ENCODE measurements around the gene SDSL.

The SDSL gene

DNA sequence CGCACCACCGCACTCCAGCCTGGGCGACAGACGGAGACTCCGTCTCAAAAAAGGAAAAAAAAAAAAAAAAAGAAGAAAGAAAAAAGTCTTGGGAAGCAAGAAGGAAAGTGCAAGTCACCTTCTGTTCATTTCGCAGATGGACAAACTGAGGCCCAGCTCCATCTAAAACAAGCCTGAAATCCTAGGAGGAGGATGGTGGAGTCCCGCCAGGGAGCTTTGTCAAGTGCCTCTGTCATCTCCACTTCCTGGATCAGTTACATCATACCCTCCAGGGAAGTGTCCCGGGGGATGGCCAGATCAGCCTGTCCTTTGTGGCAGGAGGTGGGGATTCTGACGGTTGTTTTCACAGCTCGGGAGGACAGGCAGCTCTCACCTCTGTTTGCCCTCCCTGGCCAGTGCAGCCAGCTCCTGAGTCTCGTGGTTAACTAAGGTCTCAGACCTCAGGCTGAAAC is 8.7 kb upstream of the SDSL start:
- TF ChIP-seq CTCF (conservative IDR thresholded peaks at IDR 0.05; ENCODE audit: low read depth, low read length): no peak
- no peak for DNase-seq (ENCODE audit: low read depth)
- H3K4me3 ChIP-seq (ENCODE audit: low read length): no peak overlapping the region

DNA sequence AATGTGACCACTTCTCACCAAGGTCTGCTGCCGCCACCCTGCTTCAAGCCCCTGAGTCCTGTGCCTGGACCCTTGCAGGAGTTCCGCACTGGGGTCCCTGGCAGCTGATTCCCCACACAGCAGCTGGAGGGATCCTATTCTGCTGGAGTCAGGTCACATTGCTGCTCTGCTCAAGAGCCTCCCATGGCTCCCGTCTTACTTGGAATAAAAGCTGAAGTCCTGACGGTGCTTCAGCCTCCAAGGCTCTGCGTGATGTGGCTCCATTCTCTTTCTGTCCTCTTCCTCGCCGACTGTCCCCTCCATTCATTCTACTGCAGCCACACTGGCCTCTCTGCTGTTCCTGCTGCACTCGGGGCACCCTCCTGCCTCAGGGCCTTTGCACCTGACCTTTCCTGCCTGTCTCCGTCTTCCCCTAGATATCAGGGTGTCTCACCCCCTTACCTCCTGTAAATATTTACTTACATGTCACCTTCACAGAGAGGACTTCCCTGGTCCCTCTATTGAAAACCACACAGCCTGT is 7.6 kb upstream of the SDSL start:
- TF ChIP-seq CTCF (conservative IDR thresholded peaks at IDR 0.05; ENCODE audit: low read depth, low read length): no peak
- H3K4me3 ChIP-seq (ENCODE audit: low read length): no peak overlapping the region
- DNase-seq (ENCODE audit: low read depth): no peak

DNA sequence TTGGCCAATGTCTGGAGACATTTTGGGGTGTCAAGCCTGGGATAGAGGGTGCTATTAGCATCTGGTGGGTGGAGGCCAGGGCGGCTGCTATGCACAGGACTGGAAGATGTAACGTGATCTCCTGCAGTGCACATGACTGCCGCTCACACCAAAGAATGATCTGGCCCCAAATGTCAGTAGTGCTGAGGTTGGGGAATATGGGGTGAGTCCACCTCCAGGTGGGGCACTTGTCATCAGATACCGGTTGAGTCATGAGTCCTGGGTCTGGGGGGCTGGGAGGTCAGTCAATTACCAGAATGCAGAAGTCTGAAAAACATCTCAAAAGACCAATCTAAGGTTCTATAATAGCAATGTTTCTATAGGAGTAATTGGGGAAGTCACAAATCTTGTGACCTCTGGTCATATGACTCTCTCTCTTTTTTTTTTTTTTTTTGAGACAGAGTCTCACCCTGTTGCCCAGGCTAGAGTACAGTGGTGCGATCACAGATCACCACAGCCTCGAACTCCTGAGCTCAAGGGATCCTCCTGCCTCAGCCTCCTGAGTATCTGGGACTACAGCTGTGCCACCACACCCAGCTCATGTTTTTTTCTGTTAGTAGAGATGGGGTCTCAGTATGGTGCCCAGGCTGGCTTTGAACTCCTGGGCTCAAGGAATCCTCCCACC is 6.0 kb upstream of the SDSL start:
- no peak overlapping the region for H3K4me3 ChIP-seq (ENCODE audit: low read length)
- TF ChIP-seq CTCF (conservative IDR thresholded peaks at IDR 0.05; ENCODE audit: low read depth, low read length): no peak
- DNase-seq (ENCODE audit: low read depth): no peak

DNA sequence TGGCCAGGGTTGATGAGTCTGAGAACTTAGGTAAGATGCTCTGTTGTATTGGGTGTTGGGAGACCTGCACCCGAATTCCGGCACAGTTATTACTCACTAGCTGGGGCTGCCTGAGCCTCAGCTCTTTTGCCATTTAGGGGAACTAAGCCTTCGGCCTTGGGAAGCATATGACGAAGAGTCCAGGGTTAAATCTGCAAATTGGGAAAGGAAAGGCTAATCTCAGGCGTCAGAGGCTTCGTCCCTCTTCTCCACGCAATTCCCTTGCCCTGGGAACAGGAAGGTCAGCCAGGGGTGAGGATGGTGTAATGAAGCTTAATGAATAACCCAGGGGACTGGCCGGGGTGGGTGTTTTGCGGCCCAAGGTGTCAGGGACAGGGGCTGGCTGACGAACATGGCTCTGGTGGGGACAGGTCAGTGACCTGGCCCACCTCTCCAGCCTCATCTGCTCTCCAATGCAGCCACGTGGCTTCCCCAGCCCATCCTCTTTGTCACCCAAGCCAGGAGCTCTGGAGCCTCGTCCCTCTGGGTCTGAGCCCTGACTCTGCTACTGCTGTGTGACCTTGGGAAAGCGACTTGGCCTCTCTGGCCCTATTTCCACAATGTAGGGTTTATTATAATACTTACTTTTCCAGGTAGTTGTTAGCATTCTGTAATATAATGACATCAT is 3.8 kb upstream of the SDSL start:
- H3K4me3 ChIP-seq (ENCODE audit: low read length): no peak overlapping the region
- DNase-seq (ENCODE audit: low read depth): peak; percentile 24
- TF ChIP-seq CTCF (conservative IDR thresholded peaks at IDR 0.05; ENCODE audit: low read depth, low read length): no peak

DNA sequence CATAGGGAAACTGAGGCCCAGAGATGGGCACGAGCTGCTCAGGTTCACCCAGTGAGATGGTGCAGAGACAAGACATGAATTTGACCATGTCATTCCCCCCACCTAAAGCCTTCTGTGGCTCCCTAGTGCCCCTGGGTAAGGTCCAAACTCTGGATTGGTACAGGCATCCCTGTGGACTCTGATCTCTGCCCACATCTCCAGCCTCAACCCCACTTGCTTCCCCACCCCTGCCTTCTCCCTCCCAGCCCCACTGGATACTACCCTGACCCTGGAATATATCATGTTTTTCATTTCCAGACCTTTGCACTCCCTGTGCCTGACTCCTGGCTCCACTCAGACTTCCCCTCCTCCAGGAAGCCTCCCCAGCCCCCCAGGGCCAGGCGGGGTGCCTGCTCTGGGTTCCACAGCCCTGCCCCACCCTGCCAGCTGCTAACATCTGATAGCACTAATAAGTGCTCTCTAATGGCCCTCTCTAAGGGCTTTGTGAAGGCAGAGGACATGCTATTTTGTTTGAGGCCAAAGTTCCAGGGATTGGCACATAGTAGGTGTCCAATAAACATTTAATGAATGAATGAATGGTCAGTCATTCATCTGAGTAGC is 1.1 kb upstream of the SDSL start:
- DNase-seq (ENCODE audit: low read depth): no peak
- TF ChIP-seq CTCF (conservative IDR thresholded peaks at IDR 0.05; ENCODE audit: low read depth, low read length): no peak
- no peak overlapping the region for H3K4me3 ChIP-seq (ENCODE audit: low read length)

- DNase-seq (ENCODE audit: low read depth): no peak
Measured at GRCh38 chr12:113422886-113423669, 898 bp downstream of the SDSL start.

More at GRCh38 chr12:113422886-113423669, 898 bp downstream of the SDSL start:
- no peak for TF ChIP-seq CTCF (conservative IDR thresholded peaks at IDR 0.05; ENCODE audit: low read depth, low read length)
- H3K4me3 ChIP-seq (ENCODE audit: low read length): peak overlapping the region; percentile 73
